HG03103 (cell line): ENCODE measurements around the gene SLIT3.

Source experiments
- ATAC-seq: cut with Tn5 transposase; IDR thresholded peaks from one replicate; pipeline ENCODE4 v1.9.1; 2021; ENCODE audit warnings: low read depth; ENCODE audit not compliant: unreplicated experiment

Gene SLIT3

GRCh38 chr5:168916266-168916665 is 384.7 kb downstream of the SLIT3 start:
- ATAC-seq = no peak

GRCh38 chr5:168914491-168914890 is 386.4 kb downstream of the SLIT3 start:
- no peak for ATAC-seq

GRCh38 chr5:168910874-168911273 is 390.1 kb downstream of the SLIT3 start:
- ATAC-seq = no peak

- no peak for ATAC-seq
Observed at GRCh38 chr5:168908207-168908606, 392.7 kb downstream of the SLIT3 start.

- no peak for ATAC-seq
Observed at GRCh38 chr5:168903061-168903460, 397.9 kb downstream of the SLIT3 start.

- ATAC-seq = no peak
Observed at GRCh38 chr5:168899673-168900072, 401.3 kb downstream of the SLIT3 start.

GRCh38 chr5:168899264-168899663 is 401.7 kb downstream of the SLIT3 start:
- no peak for ATAC-seq

GRCh38 chr5:168898247-168898911 is 402.6 kb downstream of the SLIT3 start:
- ATAC-seq = no peak

GRCh38 chr5:168897387-168898122 is 403.4 kb downstream of the SLIT3 start:
- no peak for ATAC-seq

- no peak for ATAC-seq
Observed at GRCh38 chr5:168895295-168896071, 405.5 kb downstream of the SLIT3 start.

- no peak for ATAC-seq
Observed at GRCh38 chr5:168893283-168893682, 407.7 kb downstream of the SLIT3 start.

- no peak for ATAC-seq
Observed at GRCh38 chr5:168892618-168893186, 408.2 kb downstream of the SLIT3 start.

- ATAC-seq = no peak
Observed at GRCh38 chr5:168890816-168891812, 409.8 kb downstream of the SLIT3 start.

- ATAC-seq = no peak
Observed at GRCh38 chr5:168889039-168889438, 411.9 kb downstream of the SLIT3 start.

GRCh38 chr5:168887931-168888330 is 413.0 kb downstream of the SLIT3 start:
- ATAC-seq = no peak

GRCh38 chr5:168886157-168886556 is 414.8 kb downstream of the SLIT3 start:
- no peak for ATAC-seq

GRCh38 chr5:168885324-168886120 is 415.4 kb downstream of the SLIT3 start:
- no peak for ATAC-seq

GRCh38 chr5:168883991-168884390 is 416.9 kb downstream of the SLIT3 start:
- no peak for ATAC-seq

- ATAC-seq = no peak
Observed at GRCh38 chr5:168883281-168883741, 417.6 kb downstream of the SLIT3 start.
